ENCODE data around the gene SEMA5B. TPM values are rescaled to one million over a fixed set of nuclear protein-coding genes. Genes with fewer than 3 reads are reported as not detected.

The SEMA5B gene
- polyA plus RNA-seq, 1 donor from 2014 or later: 7.0 TPM

- Histone ChIP-seq H3K9me3 (ENCODE audit: low read length) (no peaks in the 10 kb centered on the region), H3K36me3 (ENCODE audit: insufficient read depth, low read length) (no peaks in the 10 kb centered on the region), H3K4me3 (ENCODE audit: low read length) (no peak overlapping the region), H3K79me2 (replicated peaks; ENCODE audit: insufficient read depth, low read length) (no peaks in the 10 kb centered on the region), H3K4me2 (ENCODE audit: low read length) (no peak overlapping the region), H3K9me2 (ENCODE audit: insufficient read depth, low read length) (no peaks in the 10 kb centered on the region), H3F3A (ENCODE audit: insufficient read depth, low read length, poor library complexity, severe bottlenecking) (no peaks in the 10 kb centered on the region), H3K27me3 (ENCODE audit: insufficient read depth, low read depth, low read length) (no peaks in the 10 kb centered on the region), H3K9ac (ENCODE audit: low read length) (no peak overlapping the region), H3K27ac (ENCODE audit: low read length) (no peak overlapping the region), H4K20me1 (ENCODE audit: insufficient read depth) (no peaks in the 10 kb centered on the region), H2AFZ (ENCODE audit: low read depth, low read length) (no peak overlapping the region)
- TF ChIP-seq EP300 (conservative IDR thresholded peaks at IDR 0.05; ENCODE audit: poor library complexity, severe bottlenecking) (no peak), TAF1 (IDR thresholded peaks at IDR 0.05; ENCODE audit: low read depth) (no peak), MXI1 (conservative IDR thresholded peaks at IDR 0.05; ENCODE audit: poor library complexity, severe bottlenecking) (no peak), SMC3 (conservative IDR thresholded peaks at IDR 0.05; ENCODE audit: poor library complexity) (no peak), RAD21 (conservative IDR thresholded peaks at IDR 0.05) (no peak), REST (IDR thresholded peaks at IDR 0.05; ENCODE audit: borderline replicate concordance) (no peak)
Measured at GRCh38 chr3:122926322-122926721, 101.2 kb downstream of the SEMA5B start.

GRCh38 chr3:122925756-122926155 lies 101.8 kb downstream of the SEMA5B start:
- Histone ChIP-seq H2AFZ (ENCODE audit: low read depth, low read length) (no peak overlapping the region), H3K9ac (ENCODE audit: low read length) (no peak overlapping the region), H3K27ac (ENCODE audit: low read length) (no peak overlapping the region), H3K36me3 (ENCODE audit: insufficient read depth, low read length) (no peaks in the 10 kb centered on the region), H3K9me3 (ENCODE audit: low read length) (no peaks in the 10 kb centered on the region), H3K4me2 (ENCODE audit: low read length) (no peak overlapping the region), H4K20me1 (ENCODE audit: insufficient read depth) (no peaks in the 10 kb centered on the region), H3K27me3 (ENCODE audit: insufficient read depth, low read depth, low read length) (no peaks in the 10 kb centered on the region), H3K9me2 (ENCODE audit: insufficient read depth, low read length) (no peaks in the 10 kb centered on the region), H3F3A (ENCODE audit: insufficient read depth, low read length, poor library complexity, severe bottlenecking) (no peaks in the 10 kb centered on the region), H3K79me2 (replicated peaks; ENCODE audit: insufficient read depth, low read length) (no peaks in the 10 kb centered on the region), H3K4me3 (ENCODE audit: low read length) (no peak overlapping the region)
- TF ChIP-seq EZH2 (IDR thresholded peaks at IDR 0.05; ENCODE audit: borderline replicate concordance, insufficient read depth, low read length, poor library complexity, severe bottlenecking) (no peak), POLR2AphosphoS5 (IDR thresholded peaks at IDR 0.05) (no peak), SMC3 (conservative IDR thresholded peaks at IDR 0.05; ENCODE audit: poor library complexity) (no peak), MXI1 (conservative IDR thresholded peaks at IDR 0.05; ENCODE audit: poor library complexity, severe bottlenecking) (no peak), CTCF (IDR thresholded peaks at IDR 0.05; ENCODE audit: poor library complexity, severe bottlenecking) (no peak), EP300 (conservative IDR thresholded peaks at IDR 0.05; ENCODE audit: poor library complexity, severe bottlenecking) (no peak), TAF1 (IDR thresholded peaks at IDR 0.05; ENCODE audit: low read depth) (no peak), REST (IDR thresholded peaks at IDR 0.05; ENCODE audit: borderline replicate concordance) (no peak)
